HEK293 (cell line): ENCODE data around the gene GOLT1B.

ENCODE experiments used
- CTCF ChIA-PET: fragments of 350-600 bp; formaldehyde crosslinking; extraction: SDS; loops from one replicate; lab custom pipeline; 2021; ENCODE audit warnings: antibody characterized with exemption; lab: Yijun Ruan, JAX
- POLR2A ChIA-PET: fragments of 300-600 bp; formaldehyde crosslinking; extraction: SDS; loops from one replicate; lab custom pipeline; 2020; ENCODE audit warnings: antibody characterized with exemption, inconsistent platforms; lab: Yijun Ruan, JAX
- H3K27ac ChIP-seq: fragments of 200-500 bp; sonication (Bioruptor generic); 2 replicates; pipeline ENCODE4 v1.5.1; 2014; ENCODE audit warnings: low read depth, low read length, control low read depth, inconsistent platforms; ENCODE audit errors: extremely low read depth
- H3K36me3 ChIP-seq, 2 experiments: fragments of 200-500 bp in 1 of 2; sonication (Bioruptor generic) in 1 of 2; 1 replicate in 1 of 2; 2 replicates in 1 of 2; pipeline ENCODE4 v1.5.1; 2014 to 2017; ENCODE audit warnings: inconsistent platforms in 2 of 2, low read length in 2 of 2; ENCODE audit not compliant: control insufficient read depth in 2 of 2, insufficient read depth in 1 of 2
- H3K4me1 ChIP-seq: fragments of 200-500 bp; sonication (Bioruptor generic); 2 replicates; pipeline ENCODE4 v1.5.1; 2014; ENCODE audit warnings: mild to moderate bottlenecking, low read length, inconsistent platforms; ENCODE audit not compliant: control insufficient read depth, insufficient read depth
- H3K4me3 ChIP-seq: 2 replicates; pipeline ENCODE4 v1.5.1; 2011; ENCODE audit warnings: low read depth, mild to moderate bottlenecking, control low read depth, low read length, moderate library complexity
- H3K9me3 ChIP-seq: fragments of 200-500 bp; sonication (Bioruptor generic); 2 replicates; pipeline ENCODE4 v1.5.1; 2014; ENCODE audit warnings: low read depth, low read length, inconsistent platforms; ENCODE audit not compliant: control insufficient read depth, insufficient read depth
- BCL11B ChIP-seq: fragments of 450-650 bp; formaldehyde crosslinking; IDR thresholded peaks from 2 replicates; pipeline ENCODE4 v1.5.1; 2016; ENCODE audit warnings: low read depth, missing biosample characterization, missing genetic modification characterization
- CTCF ChIP-seq: fragments of 450-650 bp; formaldehyde crosslinking; IDR thresholded peaks from 2 replicates; pipeline ENCODE4 v1.5.1; 2016; ENCODE audit warnings: missing biosample characterization, missing genetic modification characterization
- GLI4 ChIP-seq: fragments of 450-650 bp; formaldehyde crosslinking; IDR thresholded peaks from 2 replicates; pipeline ENCODE4 v1.5.1; 2016; ENCODE audit warnings: missing biosample characterization, missing genetic modification characterization
- IKZF3 ChIP-seq: fragments of 450-650 bp; IDR thresholded peaks from 2 replicates; pipeline ENCODE4 v1.5.0; 2018; ENCODE audit warnings: missing biosample characterization, mild to moderate bottlenecking, missing genetic modification characterization, moderate library complexity
- MEIS1 ChIP-seq: sonication (generic); formaldehyde crosslinking; IDR thresholded peaks from 2 replicates; pipeline ENCODE4 v1.8.1; 2022; ENCODE audit warnings: missing genetic modification reagents, mild to moderate bottlenecking, borderline replicate concordance
- PRDM4 ChIP-seq: fragments of 450-650 bp; formaldehyde crosslinking; IDR thresholded peaks from 2 replicates; pipeline ENCODE4 v1.5.1; 2017; ENCODE audit warnings: missing biosample characterization, missing genetic modification characterization
- SP2 ChIP-seq: fragments of 450-650 bp; formaldehyde crosslinking; IDR thresholded peaks from 2 replicates; pipeline ENCODE4 v1.5.1; 2016; ENCODE audit warnings: missing biosample characterization, missing genetic modification characterization
- ZBTB20 ChIP-seq: fragments of 450-650 bp; formaldehyde crosslinking; IDR thresholded peaks from 2 replicates; pipeline ENCODE4 v1.5.1; 2016; ENCODE audit warnings: missing biosample characterization, missing genetic modification characterization
- ZBTB21 ChIP-seq: fragments of 450-650 bp; formaldehyde crosslinking; IDR thresholded peaks from 2 replicates; pipeline ENCODE4 v1.5.1; 2017; ENCODE audit warnings: missing biosample characterization, missing genetic modification characterization
- ZNF202 ChIP-seq: fragments of 450-650 bp; formaldehyde crosslinking; IDR thresholded peaks from 2 replicates; pipeline ENCODE4 v1.5.1; 2016; ENCODE audit warnings: missing biosample characterization, missing genetic modification characterization, borderline replicate concordance
- ZNF274 ChIP-seq, 2 experiments: fragments of 200-500 bp in 1 of 2; fragments of 450-650 bp in 1 of 2; sonication (Bioruptor generic) in 1 of 2; formaldehyde crosslinking in 1 of 2; IDR thresholded peaks; 2 replicates each; pipeline versions ENCODE4 v1.5.1 to v1.6.1; 2014 to 2016; ENCODE audit warnings: borderline replicate concordance in 1 of 2, inconsistent platforms in 1 of 2, low read length in 1 of 2, missing biosample characterization in 1 of 2, missing genetic modification characterization in 1 of 2
- ZNF404 ChIP-seq: fragments of 450-650 bp; formaldehyde crosslinking; IDR thresholded peaks from 2 replicates; pipeline ENCODE4 v1.5.1; 2017; ENCODE audit warnings: missing biosample characterization, missing genetic modification characterization
- ZNF501 ChIP-seq: fragments of 450-650 bp; formaldehyde crosslinking; IDR thresholded peaks from 2 replicates; pipeline ENCODE4 v1.5.1; 2016; ENCODE audit warnings: missing biosample characterization, missing genetic modification characterization
- ZNF529 ChIP-seq: fragments of 450-650 bp; formaldehyde crosslinking; IDR thresholded peaks from 2 replicates; pipeline ENCODE4 v1.5.1; 2017; ENCODE audit warnings: missing genetic modification characterization, missing biosample characterization; ENCODE audit not compliant: insufficient replicate concordance
- ZNF558 ChIP-seq: fragments of 450-650 bp; formaldehyde crosslinking; IDR thresholded peaks from 2 replicates; pipeline ENCODE4 v1.5.1; 2016; ENCODE audit warnings: missing biosample characterization, missing genetic modification characterization
- ZNF629 ChIP-seq: fragments of 450-650 bp; formaldehyde crosslinking; IDR thresholded peaks from 2 replicates; pipeline ENCODE4 v1.5.1; 2017; ENCODE audit warnings: missing biosample characterization, missing genetic modification characterization
- ZNF692 ChIP-seq: fragments of 450-650 bp; formaldehyde crosslinking; IDR thresholded peaks from 2 replicates; pipeline ENCODE4 v1.5.1; 2016; ENCODE audit warnings: missing biosample characterization, missing genetic modification characterization
- TF ChIP-seq, protein P1 (sequence below): fragments of 450-650 bp; IDR thresholded peaks from 2 replicates; pipeline ENCODE4 v1.5.1; 2018; ENCODE audit warnings: missing biosample characterization, mild to moderate bottlenecking, missing genetic modification characterization
- TF ChIP-seq, protein P2 (sequence below): fragments of 450-650 bp; formaldehyde crosslinking; IDR thresholded peaks from 2 replicates; pipeline ENCODE4 v1.5.1; 2017; ENCODE audit warnings: missing biosample characterization, missing genetic modification characterization

The GOLT1B gene

GRCh38 chr12:21526053-21526452 lies 24.5 kb downstream of the GOLT1B start, which contains the start of gene SPX:
Gene SPX (plus strand): TSS chr12:21526296. CDS start chr12:21526473, 177 bp downstream.
- H3K4me3 ChIP-seq = peak within 1 kb of the TSS; percentile 72
- no peaks in the 10 kb centered on the region; the same call in 1 of the 2 replicates for H3K9me3 ChIP-seq
- no peaks in the 10 kb centered on the region for H3K36me3 ChIP-seq
- no peak for TF ChIP-seq BCL11B
- TF ChIP-seq ZNF629 (tag by site-specific recombination) = 0 out of 2 replicates have a peak, but pooled peaks have one; percentile 18
- TF ChIP-seq MEIS1 (CRISPR knock-in tag) = peak; percentile 55; the same call in 1 of the 2 replicates
- TF ChIP-seq ZNF692 (tag by site-specific recombination) = no peak
- 0 out of 2 replicates have a peak, but pooled peaks have one; percentile 7 for TF ChIP-seq SP2 (tag by site-specific recombination)
- no peak for TF ChIP-seq ZBTB20
- TF ChIP-seq, all 188 proteins: peak for 3
- Histone ChIP-seq H3K4me1 (peaks cover 8% of the 10 kb centered on the region; the same call in 1 of the 2 replicates), H3K27ac (no peak within 1 kb of the TSS)
- ChIA-PET CTCF (interaction anchor here (0.9 kb wide), 1 partner anchor 20 kb away, joined by 4 read pairs; no protein-coding TSS in a partner anchor), POLR2A (interaction anchor here (2.3 to 2.7 kb wide), 2 partner anchors 25 to 132 kb away, joined by 10 to 13 read pairs; partner anchors contain the start of genes GOLT1B, LDHB and RECQL)

GRCh38 chr12:21526721-21527345 lies 25.2 kb downstream of the GOLT1B start:
- no peak overlapping the region for H3K27ac ChIP-seq
- POLR2A ChIA-PET = interaction anchor here (1.1 to 2.7 kb wide), 3 partner anchors 16 to 131 kb away, joined by 3 to 13 read pairs (median 10); partner anchors contain the start of genes GOLT1B, LDHB and RECQL

GRCh38 chr12:21527451-21528180 lies 26.0 kb downstream of the GOLT1B start:
- Histone ChIP-seq H3K9me3 (no peaks in the 10 kb centered on the region; the same call in 1 of the 2 replicates), H3K4me1 (peaks cover 8% of the 10 kb centered on the region; the same call in 1 of the 2 replicates), H3K4me3 (peak overlapping the region; percentile 72), H3K27ac (peak overlapping the region; percentile 28; the same call in 1 of the 2 replicates), H3K36me3 (no peaks in the 10 kb centered on the region)
- ChIA-PET CTCF (interaction anchor here (0.7 kb wide), 1 partner anchor 444 kb away, joined by 3 read pairs; no protein-coding TSS in a partner anchor), POLR2A (interaction anchor here (1.1 to 2.7 kb wide), 4 partner anchors 15 to 130 kb away, joined by 3 to 13 read pairs (median 8); partner anchors contain the start of genes GOLT1B, LDHB and RECQL)
- TF ChIP-seq GLI4 (tag by site-specific recombination) = no peak
- TF ChIP-seq ZNF558 (tag by site-specific recombination) = no peak
- TF ChIP-seq, protein P1, sequence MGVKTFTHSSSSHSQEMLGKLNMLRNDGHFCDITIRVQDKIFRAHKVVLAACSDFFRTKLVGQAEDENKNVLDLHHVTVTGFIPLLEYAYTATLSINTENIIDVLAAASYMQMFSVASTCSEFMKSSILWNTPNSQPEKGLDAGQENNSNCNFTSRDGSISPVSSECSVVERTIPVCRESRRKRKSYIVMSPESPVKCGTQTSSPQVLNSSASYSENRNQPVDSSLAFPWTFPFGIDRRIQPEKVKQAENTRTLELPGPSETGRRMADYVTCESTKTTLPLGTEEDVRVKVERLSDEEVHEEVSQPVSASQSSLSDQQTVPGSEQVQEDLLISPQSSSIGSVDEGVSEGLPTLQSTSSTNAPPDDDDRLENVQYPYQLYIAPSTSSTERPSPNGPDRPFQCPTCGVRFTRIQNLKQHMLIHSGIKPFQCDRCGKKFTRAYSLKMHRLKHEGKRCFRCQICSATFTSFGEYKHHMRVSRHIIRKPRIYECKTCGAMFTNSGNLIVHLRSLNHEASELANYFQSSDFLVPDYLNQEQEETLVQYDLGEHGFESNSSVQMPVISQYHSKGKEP (tag by site-specific recombination) = 0 out of 2 replicates have a peak, but pooled peaks have one; percentile 5
- no peak for TF ChIP-seq PRDM4
- no peak; the same call in 1 of the 2 replicates for TF ChIP-seq CTCF (tag by site-specific recombination)
- TF ChIP-seq ZNF501 (tag by site-specific recombination) = peak; percentile 80
- TF ChIP-seq ZBTB21 (tag by site-specific recombination) = no peak
- TF ChIP-seq ZNF274 (IDR thresholded peaks at IDR 0.05; ENCODE audit: low read length) = no peak
- TF ChIP-seq ZNF274 (tag by site-specific recombination; IDR thresholded peaks at IDR 0.05; ENCODE audit: borderline replicate concordance) = no peak
- TF ChIP-seq ZNF529 (tag by site-specific recombination) = no peak
- TF ChIP-seq ZNF202 = no peak

More at GRCh38 chr12:21526721-21527345, 25.2 kb downstream of the GOLT1B start:
- no peaks in the 10 kb centered on the region; the same call in 1 of the 2 replicates for H3K9me3 ChIP-seq
- H3K4me1 ChIP-seq = peaks cover 8% of the 10 kb centered on the region; the same call in 1 of the 2 replicates
- H3K4me3 ChIP-seq = peak overlapping the region; percentile 72
- no peaks in the 10 kb centered on the region for H3K36me3 ChIP-seq
- CTCF ChIA-PET = interaction anchor here (0.5 kb wide), 1 partner anchor 230 kb away, joined by 3 read pairs; no protein-coding TSS in a partner anchor
- TF ChIP-seq ZNF404 (no peak), IKZF3 (tag by site-specific recombination) (0 out of 2 replicates have a peak, but pooled peaks have one; percentile 9)
- TF ChIP-seq, protein P2, sequence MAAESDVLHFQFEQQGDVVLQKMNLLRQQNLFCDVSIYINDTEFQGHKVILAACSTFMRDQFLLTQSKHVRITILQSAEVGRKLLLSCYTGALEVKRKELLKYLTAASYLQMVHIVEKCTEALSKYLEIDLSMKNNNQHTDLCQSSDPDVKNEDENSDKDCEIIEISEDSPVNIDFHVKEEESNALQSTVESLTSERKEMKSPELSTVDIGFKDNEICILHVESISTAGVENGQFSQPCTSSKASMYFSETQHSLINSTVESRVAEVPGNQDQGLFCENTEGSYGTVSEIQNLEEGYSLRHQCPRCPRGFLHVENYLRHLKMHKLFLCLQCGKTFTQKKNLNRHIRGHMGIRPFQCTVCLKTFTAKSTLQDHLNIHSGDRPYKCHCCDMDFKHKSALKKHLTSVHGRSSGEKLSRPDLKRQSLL (tag by site-specific recombination) = peak; percentile 10; the same call in 1 of the 2 replicates
